ENCODE measurements around the gene RTP3. TPM values are rescaled to one million over a fixed set of nuclear protein-coding genes. Genes with fewer than 3 reads are reported as not detected.

Gene RTP3
- total and polyA plus RNA-seq, 2 of the 8 experiments (the other 6 are each of a cell fraction or from before 2014, with no cell fraction given): 0.08 TPM; not detected in 1

DNA sequence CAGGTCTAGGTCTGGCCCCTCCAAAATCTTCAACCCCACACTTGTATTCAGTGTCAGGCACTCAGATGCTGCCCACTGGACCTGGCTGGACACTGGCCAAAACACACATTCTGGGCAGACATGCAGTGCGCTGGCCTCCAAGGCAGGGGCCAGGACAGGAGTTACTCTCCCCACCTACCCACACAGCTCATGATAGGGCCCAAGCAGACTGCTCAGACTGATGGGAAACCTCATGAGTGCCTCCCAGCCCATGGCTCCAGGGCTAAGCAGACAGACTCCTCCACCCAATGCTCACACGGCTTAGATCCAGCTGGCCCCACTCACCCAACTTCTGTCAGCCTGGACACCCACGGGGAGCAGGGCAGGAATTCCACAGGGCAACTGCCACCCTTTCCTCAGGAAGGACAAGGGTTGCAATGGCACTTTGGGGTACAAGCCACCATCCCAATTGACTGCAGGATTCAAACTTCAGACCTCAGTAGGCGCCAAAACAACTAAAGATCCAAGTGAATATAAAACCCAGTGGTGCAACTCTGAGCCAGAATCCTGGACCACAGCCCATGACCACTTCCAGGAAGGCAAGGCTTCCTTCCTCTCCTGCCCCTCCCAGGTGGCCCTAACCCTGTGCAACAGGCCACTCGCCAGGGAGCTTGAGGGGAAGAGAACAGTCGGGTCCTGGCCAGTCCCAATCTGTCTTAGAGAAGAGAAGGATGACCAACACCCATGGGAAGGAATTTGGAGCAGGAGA lies 34.5 kb upstream of the RTP3 start:
- peaks cover 7 to 28% (median 24%) of the 10 kb centered on the region in 4 experiments for H3K27me3 ChIP-seq (replicated peaks in 1 of 4; ENCODE audit: control insufficient read depth in 3 of 4, extremely low read depth in 1 of 4, insufficient read depth in 3 of 4, low read length in 3 of 4)
- H3K4ac ChIP-seq (replicated peaks; ENCODE audit: insufficient read length, low read depth, low read length): no peak overlapping the region
- no peaks in the 10 kb centered on the region for H4K20me1 ChIP-seq (replicated peaks in 1 of 2; ENCODE audit: control insufficient read depth in 1 of 2, insufficient read depth in 2 of 2, low read length in 2 of 2)
- H3K79me1 ChIP-seq (ENCODE audit: low read depth, low read length): no peaks in the 10 kb centered on the region
- H3K18ac ChIP-seq (ENCODE audit: extremely low read depth, low read length): 0 out of 2 replicates have a peak overlapping the region, but pooled peaks have one; percentile 28
- H2BK20ac ChIP-seq (ENCODE audit: low read length): no peak overlapping the region
- FAIRE-seq (no peak), DNase-seq (ENCODE audit: low read depth in 1 of 2, low spot score in 2 of 2) (peak in 1 of 2 experiments; percentile 43)
- peaks cover 2% of the 10 kb centered on the region for H3K23me2 ChIP-seq (ENCODE audit: low read depth, low read length)
- CTCF ChIA-PET (ENCODE audit: partially characterized antibody): interaction anchor here (0.6 to 4.3 kb wide), 25 partner anchors 9 to 252 kb away, joined by 3 to 40 read pairs (median 5); no protein-coding TSS in a partner anchor
- H2BK120ac ChIP-seq (replicated peaks; ENCODE audit: low read depth, low read length): no peak overlapping the region
- H4K5ac ChIP-seq (ENCODE audit: insufficient read length, low read depth, low read length): no peak overlapping the region
- H3K4me2 ChIP-seq (ENCODE audit: insufficient read depth in 1 of 2, low read depth in 2 of 2, low read length in 2 of 2): no peak overlapping the region; a peak in 1 of 4 replicates
- POLR2A ChIA-PET (ENCODE audit: partially characterized antibody): interaction anchor here (0.9 to 2.0 kb wide), 4 partner anchors 98 to 124 kb away, joined by 3 to 7 read pairs (median 6); a partner anchor contains a TSS
- no peak overlapping the region for H3K56ac ChIP-seq (replicated peaks; ENCODE audit: insufficient read length, low read depth, low read length)
- H3K14ac ChIP-seq (ENCODE audit: insufficient read length): no peak overlapping the region
- peaks cover 0 to 6% (median 4%) of the 10 kb centered on the region in 4 experiments; a peak in 4 of 7 replicates for H3K4me1 ChIP-seq (replicated peaks in 1 of 4; ENCODE audit: control insufficient read depth in 3 of 4, insufficient read depth in 4 of 4, low read length in 3 of 4)
- no peak overlapping the region for H4K91ac ChIP-seq (replicated peaks; ENCODE audit: insufficient read length, low read length)
- no peak overlapping the region for H2BK5ac ChIP-seq (ENCODE audit: low read depth, low read length)
- H3K79me2 ChIP-seq (ENCODE audit: control insufficient read depth in 1 of 2, insufficient read depth in 2 of 2, low read length in 2 of 2): no peaks in the 10 kb centered on the region
- TF ChIP-seq GTF2F1 (IDR thresholded peaks at IDR 0.05; ENCODE audit: borderline replicate concordance, low read depth, low read length): no peak
- peak; percentile 15 for TF ChIP-seq RNF2 (IDR thresholded peaks at IDR 0.05; ENCODE audit: borderline replicate concordance, low read depth, low read length, missing control alignments, poor library complexity, severe bottlenecking)
- no peak for TF ChIP-seq POLR2A (IDR thresholded peaks at IDR 0.05; ENCODE audit: control extremely low read depth in 1 of 2, low read depth in 2 of 2, low read length in 2 of 2)
- no peak for TF ChIP-seq POLR2AphosphoS5 (IDR thresholded peaks at IDR 0.05; ENCODE audit: low read depth, low read length)
- no peak for TF ChIP-seq TCF12 (IDR thresholded peaks at IDR 0.05; ENCODE audit: low read depth, low read length)
- H4K8ac ChIP-seq (ENCODE audit: extremely low read depth, insufficient read depth, low read length): no peak overlapping the region; the same call in 1 of the 2 replicates
- H3K36me3 ChIP-seq (ENCODE audit: control insufficient read depth in 2 of 4, insufficient read depth in 4 of 4, low read length in 3 of 4): no peaks in the 10 kb centered on the region
- peak overlapping the region; percentile 32 for H2AK5ac ChIP-seq (ENCODE audit: low read depth, low read length)
- H2AFZ ChIP-seq (ENCODE audit: low read length): no peak overlapping the region
- H2BK15ac ChIP-seq (ENCODE audit: low read length): no peak overlapping the region
- 92% methylated on average over 6 of the region's 6 CpGs; no CpG with 5 or more reads in 1 of the 2 experiments for WGBS, 2 experiments (ENCODE audit: extremely low coverage in 1 of 2, insufficient coverage in 1 of 2, insufficient read length in 1 of 2, insufficient replicate concordance in 2 of 2, low coverage in 1 of 2, low lambda C conversion rate in 2 of 2, missing lambda C conversion rate in 1 of 2)
- H3K9ac ChIP-seq (replicated peaks in 1 of 4; ENCODE audit: extremely low read depth in 1 of 4, low read depth in 3 of 4, low read length in 3 of 4): no peak overlapping the region
- peak overlapping the region; percentile 19; the same call in 1 of the 2 replicates for H2BK12ac ChIP-seq (ENCODE audit: low read depth, low read length)
- no peak overlapping the region for H3K27ac ChIP-seq (ENCODE audit: low read depth, low read length)
- H3K23ac ChIP-seq (ENCODE audit: insufficient read length): no peak overlapping the region
- no peak overlapping the region for H3K4me3 ChIP-seq (ENCODE audit: extremely low read depth in 1 of 4, insufficient read depth in 2 of 4, low read depth in 3 of 4, low read length in 4 of 4)
- H3K9me3 ChIP-seq (ENCODE audit: insufficient read depth in 2 of 2, low read depth in 1 of 2, low read length in 1 of 2): no peaks in the 10 kb centered on the region
